H1 (cell line): Measurements from ENCODE around the gene GSTO2. TPM values are rescaled to one million over a fixed set of nuclear protein-coding genes. Genes with fewer than 3 reads are reported as not detected.

ENCODE experiments used
- CTCF ChIA-PET: fragments of 300-600 bp; sonication (Branson Sonifier 250); formaldehyde crosslinking; loops from one replicate; lab custom pipeline; 2021; ENCODE audit not compliant: partially characterized antibody; lab: Charles Lee
- POLR2A ChIA-PET: fragments of 300-600 bp; sonication (Branson Sonifier 250); formaldehyde crosslinking; loops from one replicate; lab custom pipeline; 2021; ENCODE audit warnings: inconsistent platforms; ENCODE audit not compliant: partially characterized antibody; lab: Charles Lee
- DNase-seq, 2 experiments: peaks; one replicate each; pipeline versions ENCODE4 v3.0.0 to v3.0.0-alpha.2; 2010 to 2022; ENCODE audit warnings: low spot score in 2 of 2, low read depth in 1 of 2, mixed read lengths in 1 of 2
- FAIRE-seq: peaks from 2 replicates; lab custom pipeline; 2011; peaks lifted over from hg19 to GRCh38; lab: Jason Lieb, UNC
- H2AFZ ChIP-seq: 2 replicates; pipeline ENCODE4 v1.8.1; 2012; ENCODE audit warnings: low read length, inconsistent platforms
- H2AK5ac ChIP-seq: 2 replicates; pipeline ENCODE4 v1.6.1; 2013; ENCODE audit warnings: low read depth, low read length
- H2BK120ac ChIP-seq: replicated peaks from 2 replicates; pipeline ENCODE3; 2013; ENCODE audit warnings: low read depth, low read length, inconsistent platforms
- H2BK12ac ChIP-seq: 2 replicates; pipeline ENCODE4 v1.6.1; 2013; ENCODE audit warnings: low read depth, low read length
- H2BK15ac ChIP-seq: 2 replicates; pipeline ENCODE4 v1.6.1; 2013; ENCODE audit warnings: low read length
- H2BK20ac ChIP-seq: 2 replicates; pipeline ENCODE4 v1.6.1; 2013; ENCODE audit warnings: low read length
- H2BK5ac ChIP-seq: 2 replicates; pipeline ENCODE4 v1.6.1; 2013; ENCODE audit warnings: low read depth, low read length
- H3K14ac ChIP-seq: 2 replicates; pipeline ENCODE4 v1.6.1; 2013; ENCODE audit warnings: inconsistent platforms; ENCODE audit not compliant: insufficient read length
- H3K18ac ChIP-seq: 2 replicates; pipeline ENCODE4 v1.6.1; 2013; ENCODE audit warnings: low read length; ENCODE audit errors: extremely low read depth
- H3K23ac ChIP-seq: 2 replicates; pipeline ENCODE4 v1.6.1; 2013; ENCODE audit warnings: inconsistent platforms; ENCODE audit not compliant: insufficient read length
- H3K23me2 ChIP-seq: 2 replicates; pipeline ENCODE4 v1.6.1; 2013; ENCODE audit warnings: low read depth, low read length
- H3K27ac ChIP-seq: 2 replicates; pipeline ENCODE4 v1.6.1; 2011; ENCODE audit warnings: low read depth, low read length, inconsistent platforms
- H3K27me3 ChIP-seq, 4 experiments: replicated peaks in 1 of 4; 1 replicate in 1 of 4; 2 replicates in 3 of 4; pipeline versions ENCODE4 v1.6.1 to v1.8.1; 2011 to 2013; ENCODE audit warnings: low read length in 3 of 4, mild to moderate bottlenecking in 3 of 4, inconsistent platforms in 2 of 4, mixed read lengths in 2 of 4, moderate library complexity in 1 of 4; ENCODE audit not compliant: control insufficient read depth in 3 of 4, insufficient read depth in 3 of 4; ENCODE audit errors: extremely low read depth in 1 of 4
- H3K36me3 ChIP-seq, 4 experiments: 2 replicates each; pipeline versions ENCODE4 v1.6.1 to v1.8.1; 2011 to 2013; ENCODE audit warnings: mild to moderate bottlenecking in 4 of 4, low read length in 3 of 4, moderate library complexity in 2 of 4, control low read depth in 1 of 4, inconsistent platforms in 1 of 4; ENCODE audit not compliant: insufficient read depth in 4 of 4, control insufficient read depth in 2 of 4
- H3K4ac ChIP-seq: replicated peaks from 2 replicates; pipeline ENCODE3; 2013; ENCODE audit warnings: low read length, low read depth, mixed read lengths, inconsistent platforms; ENCODE audit not compliant: insufficient read length
- H3K4me1 ChIP-seq, 4 experiments: replicated peaks in 1 of 4; 1 replicate in 1 of 4; 2 replicates in 3 of 4; pipeline versions ENCODE4 v1.6.1 to v1.8.1; 2011 to 2013; ENCODE audit warnings: low read length in 3 of 4, inconsistent platforms in 2 of 4, mixed read lengths in 1 of 4; ENCODE audit not compliant: insufficient read depth in 4 of 4, control insufficient read depth in 3 of 4
- H3K4me2 ChIP-seq, 2 experiments: 2 replicates each; pipeline versions ENCODE4 v1.6.1 to v1.8.1; 2011 to 2013; ENCODE audit warnings: low read depth in 2 of 2, low read length in 2 of 2, control low read depth in 1 of 2, inconsistent platforms in 1 of 2, mild to moderate bottlenecking in 1 of 2; ENCODE audit not compliant: insufficient read depth in 1 of 2
- H3K4me3 ChIP-seq, 4 experiments: fragments of 200-600, 300-600 bp in 1 of 4; sonication (generic), shearing (Covaris generic), sonication (Bioruptor Twin) in 1 of 4; 2 replicates each; pipeline versions ENCODE4 v1.5.1 to v1.8.1; 2011 to 2016; ENCODE audit warnings: low read length in 4 of 4, low read depth in 3 of 4, control low read depth in 2 of 4, inconsistent platforms in 2 of 4, mild to moderate bottlenecking in 2 of 4, mixed read lengths in 1 of 4, moderate library complexity in 1 of 4; ENCODE audit not compliant: insufficient read depth in 2 of 4; ENCODE audit errors: extremely low read depth in 1 of 4
- H3K56ac ChIP-seq: replicated peaks from 2 replicates; pipeline ENCODE3; 2013; ENCODE audit warnings: low read depth, mild to moderate bottlenecking, mixed read lengths, low read length, inconsistent platforms; ENCODE audit not compliant: insufficient read length
- H3K79me1 ChIP-seq: 2 replicates; pipeline ENCODE4 v1.6.1; 2013; ENCODE audit warnings: low read depth, low read length, control low read depth
- H3K79me2 ChIP-seq, 2 experiments: 2 replicates each; pipeline versions ENCODE4 v1.6.1 to v1.8.1; 2012 to 2013; ENCODE audit warnings: low read length in 2 of 2, mild to moderate bottlenecking in 2 of 2, inconsistent platforms in 1 of 2; ENCODE audit not compliant: insufficient read depth in 2 of 2, control insufficient read depth in 1 of 2
- H3K9ac ChIP-seq, 4 experiments: replicated peaks in 1 of 4; 1 replicate in 1 of 4; 2 replicates in 3 of 4; pipeline versions ENCODE4 v1.6.1 to v1.8.1; 2011 to 2013; ENCODE audit warnings: low read depth in 3 of 4, low read length in 3 of 4, control low read depth in 2 of 4, mild to moderate bottlenecking in 2 of 4, moderate library complexity in 2 of 4, inconsistent platforms in 1 of 4; ENCODE audit errors: extremely low read depth in 1 of 4
- H3K9me3 ChIP-seq, 2 experiments: 2 replicates each; pipeline versions ENCODE4 v1.6.1 to v1.8.1; 2012 to 2013; ENCODE audit warnings: mild to moderate bottlenecking in 2 of 2, moderate library complexity in 2 of 2, control low read depth in 1 of 2, inconsistent platforms in 1 of 2, low read depth in 1 of 2, low read length in 1 of 2, mixed read lengths in 1 of 2; ENCODE audit not compliant: insufficient read depth in 2 of 2
- H4K20me1 ChIP-seq, 2 experiments: replicated peaks in 1 of 2; 2 replicates each; pipeline versions ENCODE3 to v1.8.1; 2011 to 2013; ENCODE audit warnings: inconsistent platforms in 2 of 2, low read length in 2 of 2, mild to moderate bottlenecking in 1 of 2; ENCODE audit not compliant: insufficient read depth in 2 of 2, control insufficient read depth in 1 of 2
- H4K5ac ChIP-seq: 2 replicates; pipeline ENCODE4 v1.6.1; 2013; ENCODE audit warnings: low read length, low read depth, mixed read lengths, inconsistent platforms; ENCODE audit not compliant: insufficient read length
- H4K8ac ChIP-seq: 2 replicates; pipeline ENCODE4 v1.8.0; 2013; ENCODE audit warnings: mild to moderate bottlenecking, moderate library complexity, low read length, inconsistent platforms; ENCODE audit not compliant: insufficient read depth; ENCODE audit errors: extremely low read depth
- H4K91ac ChIP-seq: replicated peaks from 2 replicates; pipeline ENCODE3; 2013; ENCODE audit warnings: low read length, mixed read lengths, inconsistent platforms; ENCODE audit not compliant: insufficient read length
- CHD2 ChIP-seq: IDR thresholded peaks from 2 replicates; pipeline ENCODE4 v1.6.1; 2012; ENCODE audit warnings: low read length, improper control_type of control experiment
- CREB1 ChIP-seq: IDR thresholded peaks from 2 replicates; pipeline ENCODE4 v1.6.1; 2012; ENCODE audit warnings: inconsistent platforms
- GTF2F1 ChIP-seq: IDR thresholded peaks from 2 replicates; pipeline ENCODE4 v1.6.1; 2012; ENCODE audit warnings: low read depth, low read length, improper control_type of control experiment, borderline replicate concordance
- KDM5A ChIP-seq: fragments of 200-600 bp; IDR thresholded peaks from 2 replicates; pipeline ENCODE4 v1.7.1; 2012; ENCODE audit warnings: mild to moderate bottlenecking, low read length, inconsistent platforms, mixed read lengths
- RFX5 ChIP-seq: IDR thresholded peaks from 2 replicates; pipeline ENCODE4 v1.6.1; 2011; ENCODE audit warnings: low read depth, low read length, improper control_type of control experiment, borderline replicate concordance
- RNF2 ChIP-seq: fragments of 200-900, 300-1000 bp; sonication (generic); IDR thresholded peaks from 2 replicates; pipeline ENCODE4 v1.7.1; 2016; ENCODE audit warnings: borderline replicate concordance, low read depth, mild to moderate bottlenecking, antibody characterized with exemption, low read length; ENCODE audit not compliant: poor library complexity, severe bottlenecking; ENCODE audit errors: missing control alignments
- RXRA ChIP-seq: IDR thresholded peaks from 2 replicates; pipeline ENCODE4 v1.6.1; 2011; ENCODE audit warnings: low read depth, mild to moderate bottlenecking, low read length, moderate library complexity; ENCODE audit not compliant: insufficient read depth
- TBP ChIP-seq: IDR thresholded peaks from 2 replicates; pipeline ENCODE4 v1.6.1; 2011; ENCODE audit warnings: low read depth, low read length, improper control_type of control experiment
- WGBS, 2 experiments: shearing (Covaris generic) in 1 of 2; methylation state at CpG; one replicate each; pipeline versions ENCODE4 v1.1.6 to v1.1.7; 2013 to 2015; ENCODE audit warnings: low lambda C conversion rate in 2 of 2, mixed read lengths in 2 of 2, inconsistent platforms in 1 of 2, low coverage in 1 of 2, missing lambda C conversion rate in 1 of 2; ENCODE audit not compliant: insufficient replicate concordance in 2 of 2, insufficient coverage in 1 of 2, insufficient read length in 1 of 2; ENCODE audit errors: extremely low coverage in 1 of 2, missing lambda C conversion rate in 1 of 2; 5-methylcytosine and 5-hydroxymethylcytosine counted together
- polyA plus RNA-seq, 7 experiments: library from polyadenylated mRNA; depleted of rRNA in 3 of 7; stranded (reverse) in 5 of 7; unstranded in 2 of 7; fragments of >200 nt in 5 of 7; fragments of 200-250 nt in 2 of 7; gene quantifications; 1 replicate in 5 of 7; 2 replicates in 1 of 7; 4 replicates in 1 of 7; pipeline versions ENCODE4 v1.2.1 to v1.2.3, GENCODE V29; 2011 to 2013; ENCODE audit warnings: missing spikeins in 2 of 7, mixed read lengths in 2 of 7
- total RNA-seq: library from RNA; stranded (reverse); fragmentation: NEBNext Ultra II Directional; extraction: Animal tissue kit (Norgen Biotek cat#: 25700); gene quantifications from 2 replicates; pipeline ENCODE4 v1.2.1, GENCODE V29; 2021
- TF ChIP-seq, protein P1 (sequence below): IDR thresholded peaks from 2 replicates; pipeline ENCODE4 v1.6.1; 2011; ENCODE audit warnings: low read length, improper control_type of control experiment

GSTO2 gene
- total and polyA plus RNA-seq, 2 of the 8 experiments (the other 6 are each of a cell fraction or from before 2014, with no cell fraction given) = 13.1 to 41.7 TPM

DNA sequence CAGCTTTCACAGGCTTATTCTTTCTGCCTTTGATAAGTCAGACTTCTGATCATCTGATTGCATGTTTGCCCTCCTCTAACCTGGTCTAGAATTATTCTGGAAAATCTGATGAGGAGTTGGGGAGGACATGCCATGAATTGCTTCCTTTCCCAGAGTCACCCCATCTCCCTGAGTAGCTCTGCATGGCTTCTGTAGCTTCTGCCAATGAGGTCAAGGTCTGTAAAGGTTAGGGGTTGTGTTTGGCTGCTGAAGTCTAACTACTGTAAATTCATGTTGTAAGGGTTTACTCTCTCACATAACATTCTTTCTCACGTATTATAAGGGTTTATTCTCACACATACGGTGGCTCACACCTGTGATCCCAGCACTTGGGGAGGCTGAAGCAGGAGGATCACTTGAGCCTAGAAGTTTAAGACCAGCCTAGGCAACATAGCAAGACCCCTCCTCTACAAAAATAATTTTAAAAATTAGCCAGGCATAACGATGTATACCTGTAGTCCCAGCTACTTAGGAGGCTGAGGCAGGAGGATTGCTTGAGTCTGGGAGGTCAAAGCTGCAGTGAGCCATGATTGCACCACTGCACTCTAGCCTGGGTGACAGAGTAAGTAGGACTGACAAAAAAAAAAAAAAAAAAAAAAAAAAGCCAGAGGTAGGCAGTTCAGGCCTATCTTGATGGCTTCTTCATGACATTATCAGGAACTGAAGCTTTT lies 10.7 kb downstream of the GSTO2 start:
- Histone ChIP-seq H2BK15ac (no peak overlapping the region), H3K79me1 (no peaks in the 10 kb centered on the region), H3K27ac (no peak overlapping the region), H4K91ac (no peak overlapping the region), H3K79me2 (no peaks in the 10 kb centered on the region), H2BK20ac (no peak overlapping the region), H3K23ac (no peak overlapping the region), H4K20me1 (no peaks in the 10 kb centered on the region), H3K56ac (no peak overlapping the region), H3K36me3 (peaks cover 0 to 2% (median 0%) of the 10 kb centered on the region in 4 experiments; a peak in 2 of 8 replicates), H3K9me3 (no peaks in the 10 kb centered on the region), H3K4me3 (no peak overlapping the region), H3K4me2 (no peak overlapping the region), H2AK5ac (no peak overlapping the region), H3K27me3 (peaks cover 0 to 5% (median 2%) of the 10 kb centered on the region in 4 experiments; a peak in 2 of 7 replicates), H4K8ac (no peak overlapping the region), H3K14ac (no peak overlapping the region), H3K18ac (no peak overlapping the region), H3K9ac (no peak overlapping the region), H3K23me2 (no peaks in the 10 kb centered on the region), H2BK5ac (no peak overlapping the region), H2AFZ (no peak overlapping the region), H3K4me1 (no peaks in the 10 kb centered on the region; a peak in 1 of 7 replicates), H2BK120ac (no peak overlapping the region), H3K4ac (no peak overlapping the region), H4K5ac (no peak overlapping the region), H2BK12ac (no peak overlapping the region)
- DNase-seq = no peak
- WGBS, 2 experiments = 90% methylated on average over 3 of the region's 3 CpGs; no CpG with 5 or more reads in 1 of the 2 experiments
- ChIA-PET POLR2A (interaction anchor here (0.7 to 0.8 kb wide), 2 partner anchors 8 to 11 kb away, joined by 3 read pairs; partner anchors contain the start of gene GSTO2), CTCF (interaction anchor here (0.6 to 8.7 kb wide), 13 partner anchors 10 to 1201 kb away, joined by 3 to 146 read pairs (median 3); partner anchors contain the start of gene CFAP58)
- no peak for TF ChIP-seq GTF2F1
- TF ChIP-seq CHD2 = no peak
- no peak for TF ChIP-seq RNF2
- TF ChIP-seq RFX5 = no peak
- TF ChIP-seq CREB1 = no peak
- TF ChIP-seq KDM5A = no peak
- TF ChIP-seq RXRA = no peak
- no peak for TF ChIP-seq TBP
- TF ChIP-seq, protein P1, sequence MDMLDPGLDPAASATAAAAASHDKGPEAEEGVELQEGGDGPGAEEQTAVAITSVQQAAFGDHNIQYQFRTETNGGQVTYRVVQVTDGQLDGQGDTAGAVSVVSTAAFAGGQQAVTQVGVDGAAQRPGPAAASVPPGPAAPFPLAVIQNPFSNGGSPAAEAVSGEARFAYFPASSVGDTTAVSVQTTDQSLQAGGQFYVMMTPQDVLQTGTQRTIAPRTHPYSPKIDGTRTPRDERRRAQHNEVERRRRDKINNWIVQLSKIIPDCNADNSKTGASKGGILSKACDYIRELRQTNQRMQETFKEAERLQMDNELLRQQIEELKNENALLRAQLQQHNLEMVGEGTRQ = no peak
- no peak for FAIRE-seq
